Panc1 (cell line): Measurements from ENCODE around the gene LPP. TPM values are rescaled to one million over a fixed set of nuclear protein-coding genes. Genes with fewer than 3 reads are reported as not detected.

Experiments
- ATAC-seq: fragments of 200-7000 bp; cut with Tn5 transposase; 2 replicates; pipeline ENCODE4 v1.9.1; 2020; ENCODE audit warnings: mild to moderate bottlenecking, moderate library complexity
- BruUV-seq: library from RNA; stranded (reverse); fragments of 400-500 nt; replicated peaks from 2 replicates; lab custom pipeline; 2021; lab: Mats Ljungman, UMichigan
- CTCF ChIA-PET: fragments of 300-600 bp; sonication (Branson Sonifier 250); formaldehyde crosslinking; loops from one replicate; lab custom pipeline; 2022; ENCODE audit warnings: antibody characterized with exemption; lab: Charles Lee
- POLR2A ChIA-PET: fragments of 300-600 bp; sonication (Branson Sonifier 250); formaldehyde crosslinking; loops from one replicate; lab custom pipeline; 2022; ENCODE audit warnings: antibody characterized with exemption; lab: Charles Lee
- DNase-seq: peaks from one replicate; pipeline ENCODE4 v3.0.0-alpha.2; 2010; ENCODE audit warnings: low read depth, low spot score
- H3K27ac ChIP-seq: 2 replicates; pipeline ENCODE4 v1.5.1; 2011; ENCODE audit warnings: mild to moderate bottlenecking, low read length, inconsistent platforms
- H3K27me3 ChIP-seq: fragments of 200-500 bp; sonication (Bioruptor generic); 2 replicates; pipeline ENCODE4 v1.6.0; 2014; ENCODE audit warnings: low read length, inconsistent platforms; ENCODE audit not compliant: control insufficient read depth, insufficient read depth
- H3K36me3 ChIP-seq: fragments of 200-500 bp; sonication (Bioruptor generic); 2 replicates; pipeline ENCODE4 v1.5.1; 2014; ENCODE audit warnings: inconsistent platforms, mild to moderate bottlenecking, low read length, moderate library complexity; ENCODE audit not compliant: control insufficient read depth, insufficient read depth
- H3K4me1 ChIP-seq: 2 replicates; pipeline ENCODE4 v1.5.1; 2011; ENCODE audit warnings: inconsistent platforms, mild to moderate bottlenecking, low read length, moderate library complexity; ENCODE audit not compliant: control insufficient read depth, insufficient read depth
- H3K4me3 ChIP-seq, 2 experiments: 2 replicates each; pipeline ENCODE4 v1.5.1; 2011 to 2012; ENCODE audit warnings: low read depth in 2 of 2, low read length in 2 of 2, mild to moderate bottlenecking in 2 of 2, inconsistent platforms in 1 of 2, moderate library complexity in 1 of 2
- H3K9me3 ChIP-seq: fragments of 200-500 bp; sonication (Bioruptor generic); 2 replicates; pipeline ENCODE4 v1.5.1; 2014; ENCODE audit warnings: low read depth, mild to moderate bottlenecking, inconsistent platforms, low read length, moderate library complexity; ENCODE audit not compliant: control insufficient read depth, insufficient read depth
- POLR2AphosphoS5 ChIP-seq: IDR thresholded peaks from 2 replicates; pipeline ENCODE4 v1.6.1; 2012; ENCODE audit warnings: mild to moderate bottlenecking, low read depth, low read length, moderate library complexity
- SIN3A ChIP-seq: IDR thresholded peaks from 2 replicates; pipeline ENCODE4 v1.6.1; 2012; ENCODE audit warnings: low read depth, mild to moderate bottlenecking, low read length, moderate library complexity, borderline replicate concordance; ENCODE audit not compliant: insufficient read depth
- TCF7L2 ChIP-seq: IDR thresholded peaks from 2 replicates; pipeline ENCODE4 v1.6.1; 2011; ENCODE audit warnings: mild to moderate bottlenecking, low read depth, low read length, inconsistent platforms
- in situ Hi-C: cut with HindIII; loops from 2 replicates; pipeline ENCODE4 v1.10.0; 2016; ENCODE audit warnings: low sequenced_read_pairs, low pct_unique_long_range_greater_than_20kb
- intact Hi-C: fragments of 100-400 bp; cut with micrococcal nuclease; formaldehyde crosslinking; loops from one replicate; pipeline ENCODE4 v1.10.0; 2022; ENCODE audit not compliant: unreplicated experiment
- total RNA-seq: library from RNA; stranded (reverse); gene quantifications from one replicate; pipeline ENCODE4 v1.2.1, GENCODE V29; 2021; ENCODE audit not compliant: unreplicated experiment
- TF ChIP-seq, protein P1 (sequence below), 2 experiments: IDR thresholded peaks; 2 replicates each; pipeline ENCODE4 v1.6.1; 2011 to 2012; ENCODE audit warnings: low read depth in 2 of 2, control low read depth in 1 of 2, low read length in 1 of 2, mild to moderate bottlenecking in 1 of 2, moderate library complexity in 1 of 2; ENCODE audit not compliant: insufficient read depth in 1 of 2
- TF ChIP-seq, protein P2 (sequence below): fragments of 450-650 bp; IDR thresholded peaks from 2 replicates; pipeline ENCODE4 v1.5.1; 2017; ENCODE audit warnings: mild to moderate bottlenecking

The LPP gene
- total RNA-seq, 1 experiment from 2014 or later: 90.0 TPM

DNA sequence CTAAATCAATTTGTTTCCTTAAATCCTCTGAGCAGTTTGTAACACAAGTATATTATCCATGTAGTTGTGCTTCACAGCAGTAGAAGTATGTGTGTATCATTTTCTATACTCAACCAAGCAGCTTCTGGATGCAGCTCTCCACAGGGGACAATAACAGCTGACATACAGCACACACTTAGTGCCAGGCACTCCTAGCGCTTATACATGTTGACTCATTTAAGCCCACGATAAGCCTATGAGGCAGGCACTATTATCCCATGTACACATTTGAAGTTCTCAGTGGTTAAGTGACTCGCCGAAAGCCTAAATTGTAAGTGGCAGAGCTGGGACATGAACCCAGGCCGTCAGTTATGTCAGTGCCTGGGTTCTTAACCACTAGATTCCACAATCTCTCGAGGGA is 20.3 kb upstream of the LPP start:
- TF ChIP-seq, protein P1, sequence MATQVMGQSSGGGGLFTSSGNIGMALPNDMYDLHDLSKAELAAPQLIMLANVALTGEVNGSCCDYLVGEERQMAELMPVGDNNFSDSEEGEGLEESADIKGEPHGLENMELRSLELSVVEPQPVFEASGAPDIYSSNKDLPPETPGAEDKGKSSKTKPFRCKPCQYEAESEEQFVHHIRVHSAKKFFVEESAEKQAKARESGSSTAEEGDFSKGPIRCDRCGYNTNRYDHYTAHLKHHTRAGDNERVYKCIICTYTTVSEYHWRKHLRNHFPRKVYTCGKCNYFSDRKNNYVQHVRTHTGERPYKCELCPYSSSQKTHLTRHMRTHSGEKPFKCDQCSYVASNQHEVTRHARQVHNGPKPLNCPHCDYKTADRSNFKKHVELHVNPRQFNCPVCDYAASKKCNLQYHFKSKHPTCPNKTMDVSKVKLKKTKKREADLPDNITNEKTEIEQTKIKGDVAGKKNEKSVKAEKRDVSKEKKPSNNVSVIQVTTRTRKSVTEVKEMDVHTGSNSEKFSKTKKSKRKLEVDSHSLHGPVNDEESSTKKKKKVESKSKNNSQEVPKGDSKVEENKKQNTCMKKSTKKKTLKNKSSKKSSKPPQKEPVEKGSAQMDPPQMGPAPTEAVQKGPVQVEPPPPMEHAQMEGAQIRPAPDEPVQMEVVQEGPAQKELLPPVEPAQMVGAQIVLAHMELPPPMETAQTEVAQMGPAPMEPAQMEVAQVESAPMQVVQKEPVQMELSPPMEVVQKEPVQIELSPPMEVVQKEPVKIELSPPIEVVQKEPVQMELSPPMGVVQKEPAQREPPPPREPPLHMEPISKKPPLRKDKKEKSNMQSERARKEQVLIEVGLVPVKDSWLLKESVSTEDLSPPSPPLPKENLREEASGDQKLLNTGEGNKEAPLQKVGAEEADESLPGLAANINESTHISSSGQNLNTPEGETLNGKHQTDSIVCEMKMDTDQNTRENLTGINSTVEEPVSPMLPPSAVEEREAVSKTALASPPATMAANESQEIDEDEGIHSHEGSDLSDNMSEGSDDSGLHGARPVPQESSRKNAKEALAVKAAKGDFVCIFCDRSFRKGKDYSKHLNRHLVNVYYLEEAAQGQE (IDR thresholded peaks at IDR 0.05; ENCODE audit: insufficient read depth in 1 of 2, low read depth in 2 of 2, low read length in 1 of 2): no peak
- TF ChIP-seq, protein P2, sequence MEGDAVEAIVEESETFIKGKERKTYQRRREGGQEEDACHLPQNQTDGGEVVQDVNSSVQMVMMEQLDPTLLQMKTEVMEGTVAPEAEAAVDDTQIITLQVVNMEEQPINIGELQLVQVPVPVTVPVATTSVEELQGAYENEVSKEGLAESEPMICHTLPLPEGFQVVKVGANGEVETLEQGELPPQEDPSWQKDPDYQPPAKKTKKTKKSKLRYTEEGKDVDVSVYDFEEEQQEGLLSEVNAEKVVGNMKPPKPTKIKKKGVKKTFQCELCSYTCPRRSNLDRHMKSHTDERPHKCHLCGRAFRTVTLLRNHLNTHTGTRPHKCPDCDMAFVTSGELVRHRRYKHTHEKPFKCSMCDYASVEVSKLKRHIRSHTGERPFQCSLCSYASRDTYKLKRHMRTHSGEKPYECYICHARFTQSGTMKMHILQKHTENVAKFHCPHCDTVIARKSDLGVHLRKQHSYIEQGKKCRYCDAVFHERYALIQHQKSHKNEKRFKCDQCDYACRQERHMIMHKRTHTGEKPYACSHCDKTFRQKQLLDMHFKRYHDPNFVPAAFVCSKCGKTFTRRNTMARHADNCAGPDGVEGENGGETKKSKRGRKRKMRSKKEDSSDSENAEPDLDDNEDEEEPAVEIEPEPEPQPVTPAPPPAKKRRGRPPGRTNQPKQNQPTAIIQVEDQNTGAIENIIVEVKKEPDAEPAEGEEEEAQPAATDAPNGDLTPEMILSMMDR: no peak
- TF ChIP-seq SIN3A: no peak
- no peak for TF ChIP-seq TCF7L2
- no peak for TF ChIP-seq POLR2AphosphoS5
- DNase-seq (no peak), ATAC-seq (no peak)
- Histone ChIP-seq H3K4me3 (no peak overlapping the region), H3K36me3 (no peaks in the 10 kb centered on the region), H3K27ac (no peak overlapping the region), H3K9me3 (no peaks in the 10 kb centered on the region), H3K4me1 (no peaks in the 10 kb centered on the region), H3K27me3 (no peaks in the 10 kb centered on the region)
- BruUV-seq: no TSS peak
- intact Hi-C loops: no loop called here
- POLR2A ChIA-PET: interaction anchor here (0.5 kb wide), 1 partner anchor 27 kb away, joined by 3 read pairs; no protein-coding TSS in a partner anchor
- in situ Hi-C loops: no loop called here
- CTCF ChIA-PET: interaction anchor here (0.7 to 0.9 kb wide), 2 partner anchors 13 to 82 kb away, joined by 3 to 7 read pairs; no protein-coding TSS in a partner anchor

DNA sequence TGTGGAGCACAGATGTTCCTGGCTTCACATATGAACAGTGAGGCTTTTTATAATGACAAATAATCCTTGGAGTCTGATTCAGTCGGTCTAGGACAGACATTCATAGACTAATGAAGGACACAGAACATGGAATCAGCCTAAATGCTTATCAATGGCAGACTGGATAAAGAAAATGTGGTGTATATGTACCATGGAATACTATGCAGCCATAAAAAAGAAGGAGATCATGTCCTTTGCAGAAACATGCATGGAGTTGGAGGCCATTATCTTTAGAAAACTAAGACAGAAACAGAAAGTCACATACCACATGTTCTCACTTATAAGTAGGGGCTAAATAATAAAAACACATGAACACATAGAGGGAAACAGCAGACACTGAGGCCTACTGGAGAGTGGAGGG is 19.9 kb upstream of the LPP start:
- DNase-seq (no peak), ATAC-seq (no peak)
- Histone ChIP-seq H3K36me3 (no peaks in the 10 kb centered on the region), H3K4me3 (no peak overlapping the region), H3K27ac (no peak overlapping the region), H3K4me1 (no peaks in the 10 kb centered on the region), H3K9me3 (no peaks in the 10 kb centered on the region), H3K27me3 (no peaks in the 10 kb centered on the region)
- ChIA-PET POLR2A (no interaction called here), CTCF (no interaction called here)
- intact Hi-C loops (no loop called here), in situ Hi-C loops (no loop called here)
- no TSS peak for BruUV-seq
- TF ChIP-seq, protein P2: no peak
